GM18508 (cell line): ENCODE results near the gene PLAU.
"Not testable (repeated sequence)": the region's sequence is repeated elsewhere in the genome, so short reads cannot be mapped to it uniquely, and the experiment has no call there.

Experiments used
- ATAC-seq: cut with Tn5 transposase; IDR thresholded peaks from one replicate; pipeline ENCODE4 v1.9.1; 2021; ENCODE audit warnings: moderate number of reproducible peaks; ENCODE audit not compliant: insufficient read depth, unreplicated experiment

Gene PLAU

GRCh38 chr10:73917566-73918305, 6.8 kb downstream of the PLAU start:
- no peak for ATAC-seq

GRCh38 chr10:73919481-73919880, 8.5 kb downstream of the PLAU start:
- not testable (repeated sequence) for ATAC-seq

GRCh38 chr10:73920089-73920488, 9.2 kb downstream of the PLAU start:
- ATAC-seq: no peak

GRCh38 chr10:73922007-73922863, 11.3 kb downstream of the PLAU start:
- no peak for ATAC-seq

GRCh38 chr10:73922864-73923133, 11.9 kb downstream of the PLAU start:
- no peak for ATAC-seq

- ATAC-seq: no peak
Measured at GRCh38 chr10:73923935-73924598, 13.1 kb downstream of the PLAU start.

- no peak for ATAC-seq
Measured at GRCh38 chr10:73924935-73925334, 14.0 kb downstream of the PLAU start.

- no peak for ATAC-seq
Measured at GRCh38 chr10:73925539-73925938, 14.6 kb downstream of the PLAU start.

- ATAC-seq: no peak
Measured at GRCh38 chr10:73926152-73926764, 15.3 kb downstream of the PLAU start.

- not testable (repeated sequence) for ATAC-seq
Measured at GRCh38 chr10:73930630-73931327, 19.8 kb downstream of the PLAU start.

GRCh38 chr10:73931767-73932619, 21.1 kb downstream of the PLAU start:
- ATAC-seq: peak; percentile 64

- no peak for ATAC-seq
Measured at GRCh38 chr10:73932620-73933112, 21.7 kb downstream of the PLAU start.

GRCh38 chr10:73934074-73934473, 23.1 kb downstream of the PLAU start:
- ATAC-seq: no peak

- no peak for ATAC-seq
Measured at GRCh38 chr10:73935895-73936294, 25.0 kb downstream of the PLAU start.

GRCh38 chr10:73937333-73938043, 26.6 kb downstream of the PLAU start:
- no peak for ATAC-seq

- no peak for ATAC-seq
Measured at GRCh38 chr10:73940634-73941221, 29.8 kb downstream of the PLAU start.

GRCh38 chr10:73941300-73941699, 30.4 kb downstream of the PLAU start:
- ATAC-seq: no peak
